Stimulated activated CD8-positive, alpha-beta memory T cell treated with anti-CD3 and anti-CD28 coated beads, Interleukin-15, amount 100 ng/mL, for 24 hours (primary cell): ENCODE data around the gene WDR77.

ENCODE experiments used
- DNase-seq: peaks from one replicate; pipeline ENCODE4 v3.0.0-alpha.2; 2020; ENCODE audit warnings: low read depth

The WDR77 gene

GRCh38 chr1:111469539-111469938, 20.5 kb upstream of the WDR77 start:
- no peak for DNase-seq

- no peak for DNase-seq
These were observed 19.7 kb upstream of the WDR77 start for GRCh38 chr1:111468717-111469100.

- no peak for DNase-seq
These were observed 19.0 kb upstream of the WDR77 start for GRCh38 chr1:111467865-111468716.

- DNase-seq, result no peak
These were observed 17.4 kb upstream of the WDR77 start for GRCh38 chr1:111466480-111466879.

- DNase-seq, result no peak
These were observed 16.7 kb upstream of the WDR77 start for GRCh38 chr1:111465754-111466153.

- DNase-seq, result no peak
These were observed 14.1 kb upstream of the WDR77 start for GRCh38 chr1:111463029-111463683.

- no peak for DNase-seq
These were observed 13.4 kb upstream of the WDR77 start for GRCh38 chr1:111462370-111463028.

- DNase-seq, result no peak
These were observed 12.7 kb upstream of the WDR77 start for GRCh38 chr1:111461765-111462164.

DNA sequence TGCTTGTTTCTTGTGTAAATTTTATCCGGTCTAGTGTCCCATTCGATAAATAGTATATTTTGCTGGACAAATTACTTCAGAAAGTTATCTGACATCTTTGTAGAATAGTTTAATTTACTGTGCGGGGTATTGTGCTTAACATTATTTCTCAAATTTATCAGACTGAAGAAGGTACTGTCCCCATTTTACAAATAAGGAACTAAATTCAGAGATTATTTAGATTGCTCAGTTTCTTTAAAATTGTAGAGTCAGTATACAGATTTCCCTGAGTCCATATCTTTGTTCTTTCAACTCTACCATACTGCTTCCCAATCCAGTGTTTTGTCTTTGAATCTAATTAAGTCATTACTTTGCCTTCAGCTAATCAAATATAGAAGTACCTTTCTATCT, 6.6 kb upstream of the WDR77 start:
- no peak for DNase-seq

DNA sequence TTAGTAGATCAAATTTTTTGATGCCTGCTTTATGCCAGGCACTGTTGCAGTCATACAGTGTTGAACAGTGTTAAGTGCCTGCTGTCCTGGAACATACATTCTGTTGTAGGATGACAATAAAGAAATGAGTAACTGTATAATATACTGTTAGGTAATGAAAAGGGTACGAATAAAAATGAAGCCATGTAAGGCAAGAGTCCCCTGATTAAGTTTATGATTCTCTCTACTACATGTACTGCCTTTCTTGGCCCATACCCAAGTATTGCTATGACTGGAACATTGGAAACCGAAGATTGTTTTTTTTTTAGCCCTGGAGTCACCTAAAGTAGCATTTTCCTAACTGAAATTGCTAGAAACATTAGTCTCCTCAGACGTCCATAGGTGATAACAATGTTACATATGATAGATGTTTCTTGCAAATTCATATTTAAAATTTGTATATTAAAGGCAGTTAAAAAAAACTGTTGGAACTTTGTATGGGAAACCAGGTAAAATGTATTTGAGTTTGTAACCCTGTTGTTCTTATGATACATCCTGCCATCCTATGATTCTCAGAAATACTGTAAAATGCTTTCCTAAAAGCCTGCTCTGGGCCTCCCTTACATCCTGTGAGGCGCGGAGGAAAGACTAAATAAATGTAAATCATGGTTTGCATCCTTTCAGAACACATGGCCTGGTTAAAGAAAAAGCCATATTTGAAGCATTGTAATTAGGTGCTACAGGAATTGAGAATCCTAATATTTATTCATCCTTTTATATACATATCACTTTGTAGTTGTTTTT, 6.0 kb upstream of the WDR77 start:
- DNase-seq, result no peak

- no peak for DNase-seq
These were observed 4.7 kb upstream of the WDR77 start for GRCh38 chr1:111453706-111454105.

DNA sequence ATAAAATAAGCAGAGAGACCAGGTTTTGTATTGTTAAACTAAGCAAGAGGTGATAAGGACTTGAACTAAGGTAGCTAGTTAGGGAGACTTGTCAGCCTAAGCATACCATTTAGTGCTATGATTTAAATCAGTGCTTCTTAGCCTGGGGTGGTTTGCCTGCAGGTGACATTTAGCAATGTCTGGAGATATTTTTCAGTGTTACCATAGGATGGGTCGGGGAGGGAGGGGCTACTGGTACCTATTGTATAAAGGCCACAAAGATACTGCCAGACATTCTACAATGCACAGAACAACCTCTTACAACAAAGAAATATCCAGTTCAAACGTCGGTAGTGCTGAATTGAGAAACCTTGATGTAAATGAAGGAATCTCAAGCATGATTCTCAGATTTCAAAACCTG, 3.5 kb upstream of the WDR77 start:
- no peak for DNase-seq

DNA sequence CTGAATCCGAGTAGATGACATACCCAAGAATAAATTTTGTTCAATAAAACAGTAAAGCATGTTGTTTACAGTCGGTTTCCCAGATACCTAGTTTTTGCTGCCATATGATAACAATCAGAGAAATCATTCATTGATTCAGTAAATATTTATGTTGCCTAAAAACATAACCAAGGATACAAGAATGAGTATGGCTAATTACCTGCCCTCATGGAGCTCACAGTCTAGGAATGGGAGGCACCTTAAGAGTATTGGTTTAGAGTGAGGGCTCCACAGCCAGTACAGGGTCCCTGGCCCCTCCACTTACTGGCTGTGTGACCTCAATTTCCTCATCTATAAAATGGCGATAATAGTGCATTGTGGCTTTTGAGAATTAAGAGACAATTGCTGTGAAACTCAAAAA, 1.1 kb upstream of the WDR77 start:
- DNase-seq, result no peak

GRCh38 chr1:111449703-111450017, 604 bp upstream of the WDR77 start:
- no peak for DNase-seq

DNA sequence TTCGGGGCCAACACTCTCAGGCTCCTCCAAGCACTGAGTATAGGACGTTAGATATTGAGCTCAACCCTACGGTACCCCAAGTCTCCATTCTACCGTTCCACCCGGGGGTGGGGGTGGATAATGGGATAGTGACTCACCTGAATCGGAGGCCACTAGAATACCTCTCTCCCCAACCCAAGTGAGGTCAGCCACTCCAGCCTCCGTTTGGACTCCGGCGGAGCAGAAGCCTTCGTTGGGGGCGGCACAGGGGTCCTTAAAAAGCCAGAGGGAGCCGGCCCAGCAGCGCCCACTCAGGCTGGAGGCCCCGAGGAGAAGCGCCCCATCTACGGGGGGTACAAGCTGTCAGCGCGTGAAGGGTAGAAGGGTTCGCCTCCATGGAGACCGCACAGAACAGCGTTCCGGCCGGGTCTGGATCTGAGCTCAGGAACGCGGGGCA, 556 bp downstream of the WDR77 start:
- DNase-seq, result no peak

- no peak for DNase-seq
These were observed 1.8 kb downstream of the WDR77 start for GRCh38 chr1:111446967-111447892.

GRCh38 chr1:111446546-111446945, 2.5 kb downstream of the WDR77 start:
- DNase-seq, result no peak

DNA sequence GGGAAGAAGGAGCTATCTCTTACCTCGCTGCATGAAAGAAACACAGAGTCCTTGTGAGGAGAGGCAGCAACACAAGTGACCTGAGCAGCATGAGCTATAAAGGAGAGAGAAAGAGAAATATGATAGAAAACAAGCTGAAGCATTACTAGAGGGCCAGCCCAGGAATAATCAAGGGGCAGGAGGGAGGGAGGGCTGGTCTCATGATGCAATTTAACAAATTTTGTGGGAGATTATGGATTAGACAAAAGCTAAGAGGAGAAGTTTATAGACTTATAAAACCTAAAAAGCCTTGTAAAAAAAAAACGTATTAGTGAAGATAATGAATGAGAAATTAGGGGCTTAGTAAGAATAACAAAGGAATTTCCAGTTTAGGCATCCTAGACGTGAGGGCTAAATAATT, 5.0 kb downstream of the WDR77 start:
- DNase-seq, result no peak

GRCh38 chr1:111442457-111442856, 6.6 kb downstream of the WDR77 start:
- no peak for DNase-seq

- peak; percentile 12 for DNase-seq
These were observed 7.4 kb downstream of the WDR77 start for GRCh38 chr1:111441573-111442192.
